NCI-H1436 treated with DMSO at 0.1 percent for 48 hours (cell line): Measurements from ENCODE around the gene OXTR.
"Not testable (repeated sequence)": the region's sequence is repeated elsewhere in the genome, so short reads cannot be mapped to it uniquely, and the experiment has no call there.

Experiments
- DNase-seq: peaks from one replicate; lab custom pipeline; 2025; lab: John Stamatoyannopoulos, UW

Gene OXTR

DNA sequence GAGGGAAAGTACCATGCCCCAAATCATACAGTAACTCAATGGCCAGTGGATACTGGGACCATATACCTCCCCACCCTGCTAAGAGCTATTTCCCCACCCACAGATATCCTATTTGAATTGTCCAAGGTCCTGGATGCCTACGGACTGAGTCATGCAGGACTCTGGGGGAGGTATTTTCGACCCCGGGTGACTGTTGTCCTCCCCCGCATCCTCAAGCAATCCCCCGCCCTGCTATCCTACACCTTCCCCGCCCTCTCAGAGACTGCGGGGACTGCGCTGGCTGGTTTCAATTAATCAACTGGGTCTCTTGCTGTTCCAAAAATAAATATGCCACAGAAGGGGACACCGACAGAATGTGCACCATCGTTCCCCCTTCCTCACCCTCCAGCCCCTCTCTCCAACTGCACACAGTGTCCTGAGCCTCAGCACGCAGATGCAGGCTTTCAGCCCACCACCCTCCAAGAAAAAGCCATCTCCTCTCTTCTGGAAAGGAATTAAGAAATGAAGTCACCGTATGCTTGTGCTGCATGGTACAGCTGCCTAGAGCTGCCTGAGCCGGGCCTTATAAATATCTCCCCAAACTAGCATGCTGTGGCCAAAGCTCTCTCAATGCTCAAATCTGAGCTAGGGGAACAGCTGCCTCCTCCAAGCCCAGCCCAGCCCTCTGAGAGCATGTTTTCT, 27.7 kb downstream of the OXTR start:
- no peak for DNase-seq

DNA sequence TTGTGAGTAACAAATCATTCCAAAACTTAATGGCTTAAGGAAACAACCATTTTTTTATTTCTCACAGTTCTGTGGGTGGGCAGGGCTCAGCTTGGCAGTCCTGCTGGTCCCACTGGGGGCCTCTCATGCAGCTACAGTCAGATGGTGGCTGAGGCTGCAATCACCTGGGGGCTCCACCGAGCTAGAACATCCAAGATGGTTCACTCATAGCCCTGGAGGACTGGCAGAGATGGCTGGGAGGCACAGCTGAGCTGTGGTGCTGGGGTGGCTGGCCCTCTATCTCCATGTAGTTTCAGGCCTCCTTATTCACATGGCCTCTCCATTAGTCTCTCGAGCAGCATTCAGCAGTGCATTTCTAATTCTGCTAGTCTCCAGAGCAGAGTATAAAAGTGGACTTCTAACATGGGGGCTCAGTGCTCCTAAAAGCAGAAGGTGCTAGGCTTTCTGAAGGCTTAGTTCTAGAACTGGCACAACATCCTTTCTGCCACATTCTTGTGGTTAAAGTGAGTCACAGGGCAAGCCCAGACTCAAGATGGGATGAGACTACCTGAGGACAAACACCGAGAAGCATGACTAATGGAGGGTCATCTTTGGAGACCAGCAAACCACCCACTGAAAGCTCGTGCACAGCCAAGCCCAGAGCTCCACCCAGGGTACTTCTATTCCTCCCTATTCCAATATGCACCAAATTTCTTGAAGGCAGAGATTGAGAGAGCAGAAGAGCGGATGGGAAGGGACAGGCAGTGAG, 29.5 kb downstream of the OXTR start:
- no peak for DNase-seq

DNA sequence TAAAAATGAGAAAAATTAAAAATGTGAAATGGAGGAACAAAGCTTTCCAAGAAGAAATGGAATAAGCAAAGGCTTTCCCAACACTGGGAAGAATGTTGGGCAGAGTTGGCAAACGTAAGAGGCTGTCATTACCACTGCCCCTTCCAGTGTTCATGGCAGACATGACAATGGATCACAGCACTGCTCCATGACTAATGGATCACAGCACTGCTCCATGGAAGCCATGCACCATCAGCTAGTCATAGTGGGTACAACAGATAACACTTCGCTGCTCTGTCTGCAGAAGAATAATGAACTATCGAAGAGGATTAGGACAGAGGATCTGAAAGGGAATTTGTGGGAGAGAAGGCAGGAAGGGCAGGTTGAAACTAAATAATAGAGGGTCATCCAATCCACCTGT, 30.8 kb downstream of the OXTR start:
- DNase-seq: no peak

DNA sequence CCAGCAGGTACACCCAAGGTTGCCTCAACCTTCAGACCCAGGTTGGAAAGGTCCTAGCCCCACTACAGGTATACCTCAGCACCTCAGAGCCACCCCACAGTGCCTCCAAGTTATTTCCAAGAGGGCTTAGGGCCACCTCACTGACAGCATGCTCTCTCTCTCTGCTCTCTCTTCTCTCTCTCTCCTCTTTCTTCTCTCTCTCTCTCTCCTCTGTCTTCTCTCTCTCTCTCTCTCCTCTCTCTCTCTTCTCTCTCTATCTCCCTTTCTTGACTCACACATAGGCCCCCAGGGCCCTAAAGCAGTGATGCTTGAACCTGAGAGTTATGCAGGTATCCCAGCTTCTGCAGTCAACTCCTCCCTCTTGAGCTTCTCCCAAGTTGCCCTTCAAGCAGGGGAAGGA, 31.6 kb downstream of the OXTR start:
- no peak for DNase-seq

DNA sequence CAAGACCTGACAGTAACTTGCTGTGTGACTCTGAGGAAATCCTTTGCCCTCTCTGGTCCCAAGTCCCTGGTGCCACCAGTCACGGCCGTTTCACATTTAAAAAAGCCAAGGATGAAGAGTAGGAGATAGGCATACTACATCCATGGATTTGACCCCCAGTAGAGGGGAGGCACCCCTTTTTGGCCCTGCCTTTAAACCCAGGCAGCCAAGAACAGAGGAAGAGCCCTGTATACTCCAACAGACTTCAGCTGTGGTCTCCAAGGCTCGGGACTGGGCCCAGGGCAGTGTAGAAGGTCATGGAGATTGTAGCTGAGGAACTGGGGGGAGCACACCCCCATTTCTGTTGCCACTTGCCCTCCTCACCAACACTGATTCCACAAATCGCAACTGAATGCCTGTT, 32.1 kb downstream of the OXTR start:
- no peak for DNase-seq

DNA sequence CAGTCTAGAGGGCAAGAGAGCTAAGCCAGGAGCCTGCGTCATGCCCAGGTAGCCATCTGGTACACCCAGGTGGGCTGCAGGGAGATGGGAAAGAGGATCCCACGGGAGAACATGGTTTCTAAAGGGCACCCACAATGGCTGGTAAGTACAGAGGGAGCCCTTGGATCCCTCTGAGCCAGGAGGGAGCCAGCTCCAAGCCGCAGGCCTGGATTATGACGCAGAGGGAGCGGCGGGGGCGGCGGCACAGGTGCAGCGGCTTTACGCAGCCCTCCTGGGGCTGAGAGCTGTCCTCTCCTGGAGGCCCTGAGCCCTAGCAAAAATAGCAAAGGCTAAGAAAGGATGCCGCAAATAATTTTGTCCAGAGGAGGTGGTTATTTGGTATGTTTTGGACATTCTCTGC, 33.0 kb downstream of the OXTR start:
- no peak for DNase-seq

DNA sequence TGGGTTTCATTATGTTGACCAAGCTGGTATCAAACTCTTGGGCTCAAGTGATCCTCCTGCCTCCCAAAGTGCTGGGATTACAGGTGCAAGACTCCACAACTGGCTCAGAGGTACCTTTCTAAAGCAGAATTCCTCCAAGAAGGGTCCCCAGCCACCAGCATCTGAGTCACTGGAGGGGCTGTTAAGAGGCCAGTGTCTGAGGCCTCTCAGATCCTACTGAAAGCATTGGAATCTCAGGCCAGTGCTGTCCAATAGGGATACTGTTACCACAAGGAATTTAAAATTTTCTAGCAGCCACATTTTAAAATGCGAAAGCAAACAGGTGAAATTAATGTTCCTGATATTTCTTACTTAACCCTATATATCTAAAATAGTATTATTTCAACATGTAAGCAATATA, 34.5 kb downstream of the OXTR start:
- DNase-seq: no peak

DNA sequence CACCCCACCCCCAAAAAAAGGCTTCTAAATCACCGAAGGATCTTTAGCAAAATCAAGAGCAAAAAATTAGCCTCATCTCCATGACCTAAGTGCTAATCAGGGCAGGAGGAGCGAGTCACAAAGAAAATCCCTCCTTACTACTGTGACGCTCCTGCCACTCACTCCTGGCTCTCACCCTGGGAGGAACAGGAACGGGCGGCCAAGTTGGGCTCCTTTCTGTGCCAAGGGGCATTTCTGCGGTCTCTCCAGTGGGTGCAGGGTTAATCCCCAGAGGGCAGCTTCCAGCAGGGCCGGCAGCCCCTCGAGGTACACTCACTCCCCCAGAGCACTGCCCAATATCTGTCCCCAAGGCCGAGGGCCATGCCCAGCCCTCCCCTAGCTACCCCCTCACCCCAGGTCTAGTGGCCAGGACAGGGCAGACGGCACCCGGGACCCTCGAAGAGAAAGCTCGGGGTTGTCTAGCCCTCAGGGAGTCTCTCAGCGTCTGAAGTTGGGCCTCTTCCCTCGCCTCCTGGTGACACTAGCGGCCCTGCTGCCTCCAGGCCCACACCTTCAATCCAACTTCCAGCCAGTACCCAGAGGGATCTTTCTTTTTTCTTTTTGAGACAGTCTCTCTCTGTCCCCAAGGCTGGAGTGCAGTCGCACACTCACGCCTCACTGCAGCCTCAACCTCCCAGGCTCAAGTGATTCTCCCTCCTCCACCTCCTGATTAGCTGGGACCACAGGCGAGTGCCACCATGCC, 35.1 kb downstream of the OXTR start:
- no peak for DNase-seq

DNA sequence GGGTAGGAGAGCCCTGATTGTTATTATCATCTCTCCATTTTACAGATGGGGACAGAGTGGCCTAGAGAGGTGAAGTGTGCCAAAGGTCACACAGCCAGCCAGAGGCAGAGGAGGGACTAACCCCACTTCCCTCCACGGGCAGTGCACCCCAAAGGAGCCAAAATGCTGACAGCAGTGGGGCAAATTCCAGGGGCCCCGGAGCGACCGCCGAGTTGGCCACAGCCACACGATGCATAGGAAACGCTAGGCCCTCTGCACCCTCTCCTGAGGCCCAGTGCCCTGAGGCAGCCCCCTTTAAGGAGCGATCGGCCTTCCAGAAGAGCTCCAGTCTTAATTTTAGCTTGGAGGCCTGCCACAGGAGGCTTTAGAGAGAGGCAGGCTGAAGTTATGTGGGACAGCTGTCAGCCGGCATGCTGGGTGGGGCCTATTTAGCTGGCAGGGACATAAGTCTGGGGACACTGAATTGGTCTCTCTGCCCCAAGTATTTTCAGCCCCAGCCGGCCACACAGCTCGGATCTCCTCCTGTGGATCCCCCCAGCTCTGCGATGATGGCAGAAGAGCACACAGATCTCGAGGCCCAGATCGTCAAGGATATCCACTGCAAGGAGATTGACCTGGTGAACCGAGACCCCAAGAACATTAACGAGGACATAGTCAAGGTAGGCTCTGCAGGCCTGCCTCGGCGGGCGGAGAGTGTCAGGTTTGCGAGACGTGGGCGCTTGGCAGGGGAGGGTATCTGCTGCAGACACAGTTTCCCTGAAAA, 35.9 kb downstream of the OXTR start, which contains the start of gene CAV3:
CAV3 (plus strand) TSS at position 471 of the 763 bp plus-strand sequence; CDS start at position 546, 75 bp downstream.
- DNase-seq: no peak

DNA sequence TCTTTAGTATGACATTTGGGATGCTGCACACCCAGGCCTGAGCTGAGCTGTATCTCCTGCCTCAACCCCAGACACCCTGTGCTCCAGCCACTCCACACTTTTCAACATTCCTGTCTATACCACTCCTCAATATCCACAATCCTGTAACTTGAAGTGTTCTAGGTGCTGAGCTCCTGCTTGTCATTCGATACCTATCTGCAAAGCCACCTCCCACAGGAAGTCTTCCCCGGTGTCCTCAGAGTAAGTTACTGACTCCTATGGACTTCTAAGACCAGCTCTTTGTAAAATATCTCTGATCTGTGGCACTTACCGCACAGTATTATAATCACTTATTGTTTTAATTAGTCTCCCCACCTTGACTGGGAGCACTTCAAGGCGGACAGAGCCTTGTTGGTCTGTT, 37.0 kb downstream of the OXTR start:
- DNase-seq: no peak

DNA sequence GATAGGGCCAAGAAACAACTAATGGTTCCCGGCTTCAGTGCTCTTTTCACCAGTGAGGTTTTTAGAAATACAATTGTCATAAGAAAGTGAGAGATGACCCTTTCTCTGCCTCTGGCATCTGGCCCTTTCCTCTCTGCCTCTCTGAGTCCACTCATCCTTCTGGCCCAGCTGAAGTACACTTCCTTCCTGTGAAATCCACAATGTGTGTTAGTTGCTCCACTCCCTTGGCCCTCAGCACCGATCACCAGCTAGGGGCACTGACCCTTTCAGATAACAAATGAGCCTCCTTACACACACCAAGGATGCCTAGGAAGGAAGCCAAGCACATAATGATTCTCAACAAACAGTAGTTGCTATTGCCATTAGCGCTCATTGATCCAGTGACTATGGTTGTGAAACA, 38.8 kb downstream of the OXTR start:
- DNase-seq: no peak

DNA sequence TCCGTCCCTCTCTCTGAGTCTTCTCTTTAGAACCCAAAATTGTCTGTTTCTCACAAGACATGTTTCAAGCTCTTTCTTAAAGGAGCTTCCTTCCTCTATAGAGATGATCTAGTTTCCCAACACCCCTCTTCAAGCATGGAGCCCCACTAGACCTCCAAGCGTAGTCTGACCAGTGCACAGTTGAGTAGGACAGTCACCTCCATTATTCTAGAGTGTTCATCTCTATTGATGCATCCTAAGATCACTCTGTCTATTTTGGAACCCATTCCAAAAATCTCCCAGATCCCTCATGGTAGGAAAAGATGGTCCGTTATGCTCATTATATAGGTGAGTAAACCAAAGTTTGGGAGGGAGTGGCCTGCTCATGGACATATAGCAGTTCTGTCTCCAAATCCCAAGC, 39.9 kb downstream of the OXTR start:
- no peak for DNase-seq

DNA sequence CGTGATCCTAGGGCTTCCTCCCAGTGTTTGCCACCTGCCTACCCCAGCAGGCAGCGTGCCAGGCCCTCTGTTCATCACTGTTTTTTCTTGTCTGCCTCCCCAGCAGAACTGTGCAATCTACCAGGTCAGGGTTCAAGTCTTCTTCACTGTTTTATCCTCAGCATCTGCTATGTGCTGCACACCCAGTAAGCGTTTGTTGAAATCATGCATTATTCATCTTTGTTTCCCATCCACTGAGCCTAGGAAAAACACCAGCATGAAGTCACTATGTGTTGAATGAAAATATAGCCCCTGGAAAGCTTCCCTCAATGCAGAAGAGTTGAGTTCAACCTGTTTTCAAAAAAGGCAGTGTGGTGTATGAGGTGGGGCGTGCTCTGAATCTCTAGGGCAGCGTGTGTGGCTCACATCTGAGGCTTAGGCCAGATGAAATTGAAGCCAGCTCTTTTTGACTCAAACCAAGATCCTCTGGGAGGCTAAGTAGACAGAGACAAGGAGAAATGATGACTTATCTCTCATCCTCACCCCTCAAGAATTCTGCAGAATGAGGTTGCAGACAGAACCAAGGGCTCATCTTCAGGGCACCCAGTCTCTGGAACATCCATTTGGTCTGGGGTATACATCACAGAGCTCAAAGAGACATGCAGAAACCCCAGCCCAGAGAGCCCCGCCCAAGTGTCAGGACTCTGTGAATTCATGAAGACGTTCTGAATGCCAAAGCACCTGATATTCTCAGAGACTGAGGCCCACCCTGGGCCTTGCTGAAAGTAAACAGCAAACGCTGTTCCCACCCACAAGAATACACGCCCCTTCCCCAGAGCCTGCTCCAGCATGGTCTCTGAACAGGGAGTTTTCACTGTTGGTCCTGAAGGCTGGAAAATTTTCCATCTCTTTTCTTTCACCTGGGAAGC, 41.6 kb downstream of the OXTR start:
- DNase-seq: no peak

DNA sequence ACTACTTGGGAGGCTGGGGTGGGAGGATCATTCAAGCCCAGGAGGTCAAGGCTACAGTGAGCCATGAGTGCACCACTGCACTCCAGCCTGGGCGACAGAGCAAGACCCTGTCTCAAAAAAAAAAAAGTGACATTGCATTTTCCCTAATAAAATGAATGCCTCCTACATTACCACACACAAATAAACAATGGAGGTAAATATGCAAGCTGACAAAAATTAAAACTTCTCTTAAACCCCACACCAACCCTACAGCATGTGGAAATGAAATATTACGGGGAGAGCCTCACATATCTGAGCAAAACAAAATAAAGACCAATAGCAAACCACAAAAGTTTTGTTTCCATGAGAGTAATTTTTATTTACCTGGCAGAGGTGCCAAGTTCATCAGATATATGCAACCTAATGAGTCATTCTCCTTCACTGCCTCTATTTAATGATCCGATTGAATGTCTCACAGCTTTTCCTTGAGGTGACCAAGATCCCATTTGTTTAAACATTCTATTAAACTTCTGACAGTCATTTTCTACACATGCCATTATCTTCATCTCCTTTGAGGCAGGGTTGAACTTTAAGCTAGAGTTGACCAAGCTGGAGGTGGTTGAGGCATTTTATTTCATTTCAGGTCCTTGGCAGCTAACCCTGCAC, 45.2 kb downstream of the OXTR start:
- no peak for DNase-seq

DNA sequence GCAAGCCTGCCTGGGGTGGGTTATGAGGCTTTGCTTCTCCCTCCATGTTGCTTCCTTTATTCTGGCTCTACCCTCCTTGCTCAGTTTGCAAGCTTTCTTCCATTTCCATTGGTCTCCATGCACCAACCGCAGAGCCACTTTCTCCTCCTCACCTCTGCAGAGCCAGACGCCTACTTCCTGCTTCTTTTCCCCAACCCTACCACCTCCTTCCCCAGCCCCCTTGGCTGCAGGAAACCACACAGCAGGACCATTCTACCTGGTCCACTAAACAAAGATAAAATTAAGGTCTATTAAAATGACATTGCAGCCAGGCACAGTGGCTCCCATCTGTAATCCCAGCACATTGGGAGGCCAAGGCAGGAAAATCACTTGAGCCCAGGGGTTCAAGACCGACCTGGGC, 45.8 kb downstream of the OXTR start:
- no peak for DNase-seq

DNA sequence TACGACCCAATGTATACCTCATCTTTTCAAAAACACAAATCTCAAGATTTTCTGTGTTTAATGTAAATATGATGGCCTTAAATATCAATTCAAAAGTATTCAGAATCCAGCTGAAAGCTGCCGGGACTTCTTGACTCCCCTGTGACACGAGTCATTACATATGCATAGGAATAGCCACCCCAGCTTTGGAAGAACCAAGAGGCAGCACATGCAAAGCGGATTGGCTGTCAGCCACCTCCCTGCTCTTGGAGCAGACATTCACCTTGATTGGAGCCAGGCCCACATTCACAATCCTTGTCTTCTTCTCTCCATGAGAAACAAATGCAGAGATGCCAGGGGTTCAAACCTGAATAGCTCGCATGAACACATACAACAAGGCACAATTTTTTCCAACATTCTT, 46.6 kb downstream of the OXTR start:
- DNase-seq: no peak

DNA sequence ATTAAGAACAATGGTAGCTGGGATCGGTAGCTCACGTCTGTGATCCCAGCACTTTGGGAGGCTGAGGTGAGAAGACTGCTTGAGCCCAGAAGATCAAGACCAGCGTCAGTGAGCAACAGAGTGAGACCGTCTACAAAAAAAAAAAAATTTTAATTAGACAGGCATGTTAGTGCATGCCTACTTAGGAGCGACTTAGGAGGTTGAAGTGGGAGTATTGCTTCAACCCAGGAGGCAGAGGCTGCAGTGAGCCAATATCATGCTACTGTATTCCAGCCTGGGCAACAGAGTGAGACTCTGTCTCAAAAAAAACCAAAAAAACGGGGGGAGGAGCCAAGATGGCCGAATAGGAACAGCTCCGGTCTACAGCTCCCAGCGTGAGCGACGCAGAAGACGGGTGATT, 53.7 kb downstream of the OXTR start:
- not testable (repeated sequence) for DNase-seq

DNA sequence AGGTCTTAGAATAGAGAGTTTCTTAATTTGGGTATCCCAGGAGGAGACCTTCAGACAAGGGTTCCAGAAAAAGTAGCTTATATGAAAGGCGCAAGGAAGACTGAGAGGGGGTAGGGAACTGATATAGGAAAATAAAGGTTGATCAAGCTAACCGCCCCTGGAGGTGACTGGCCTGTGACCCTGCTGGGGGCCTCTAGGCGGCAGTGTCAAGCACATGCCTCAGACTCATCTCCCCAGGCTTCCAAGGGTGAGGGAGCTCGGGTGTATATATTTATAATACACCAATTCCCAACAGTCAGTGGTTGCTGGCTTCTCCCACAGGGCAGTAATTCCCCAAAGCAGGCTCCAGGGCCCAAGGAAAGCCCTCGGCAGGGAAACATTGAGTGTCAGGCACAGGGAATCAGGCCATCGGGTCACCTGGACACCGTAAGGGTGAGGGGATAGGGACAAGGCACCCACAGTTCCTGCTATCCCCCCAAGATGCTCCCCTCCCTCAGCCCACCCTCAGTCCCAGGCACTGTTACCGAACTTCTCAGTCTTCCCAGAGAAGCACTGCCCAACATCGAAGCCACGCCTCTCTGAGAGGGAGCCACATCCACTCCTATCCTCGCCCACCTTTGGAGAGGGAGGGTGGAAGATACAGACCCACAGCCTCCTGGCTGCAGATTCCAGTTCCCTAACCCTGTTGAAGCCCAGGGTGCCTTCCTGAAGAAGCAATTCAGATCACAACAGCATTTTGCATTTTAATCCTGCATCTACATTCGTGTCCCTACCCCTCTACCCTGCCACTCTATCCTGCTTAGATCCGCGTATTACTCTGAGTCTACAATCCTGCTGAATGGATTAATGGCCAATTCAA, 55.3 kb downstream of the OXTR start:
- DNase-seq: no peak

DNA sequence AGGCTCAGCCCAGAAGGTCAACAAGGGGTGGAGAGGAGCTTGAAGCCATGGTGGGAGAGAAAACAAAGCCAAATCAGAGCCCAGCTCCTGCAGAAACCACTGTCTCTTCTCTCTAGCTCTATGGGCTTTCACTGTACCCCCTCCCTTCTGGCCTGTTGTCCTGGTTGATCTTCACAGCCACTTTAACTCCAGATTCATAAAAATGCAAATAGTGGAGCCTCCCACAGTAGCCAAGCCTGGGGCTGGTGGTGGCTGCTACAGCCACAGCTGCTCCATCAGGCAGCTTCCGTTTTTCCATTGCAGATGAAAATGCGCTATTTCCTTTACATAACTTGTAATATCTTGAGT, 56.5 kb downstream of the OXTR start:
- no peak for DNase-seq
